ENCODE results near the gene EHMT1.

- TF ChIP-seq, protein P1, sequence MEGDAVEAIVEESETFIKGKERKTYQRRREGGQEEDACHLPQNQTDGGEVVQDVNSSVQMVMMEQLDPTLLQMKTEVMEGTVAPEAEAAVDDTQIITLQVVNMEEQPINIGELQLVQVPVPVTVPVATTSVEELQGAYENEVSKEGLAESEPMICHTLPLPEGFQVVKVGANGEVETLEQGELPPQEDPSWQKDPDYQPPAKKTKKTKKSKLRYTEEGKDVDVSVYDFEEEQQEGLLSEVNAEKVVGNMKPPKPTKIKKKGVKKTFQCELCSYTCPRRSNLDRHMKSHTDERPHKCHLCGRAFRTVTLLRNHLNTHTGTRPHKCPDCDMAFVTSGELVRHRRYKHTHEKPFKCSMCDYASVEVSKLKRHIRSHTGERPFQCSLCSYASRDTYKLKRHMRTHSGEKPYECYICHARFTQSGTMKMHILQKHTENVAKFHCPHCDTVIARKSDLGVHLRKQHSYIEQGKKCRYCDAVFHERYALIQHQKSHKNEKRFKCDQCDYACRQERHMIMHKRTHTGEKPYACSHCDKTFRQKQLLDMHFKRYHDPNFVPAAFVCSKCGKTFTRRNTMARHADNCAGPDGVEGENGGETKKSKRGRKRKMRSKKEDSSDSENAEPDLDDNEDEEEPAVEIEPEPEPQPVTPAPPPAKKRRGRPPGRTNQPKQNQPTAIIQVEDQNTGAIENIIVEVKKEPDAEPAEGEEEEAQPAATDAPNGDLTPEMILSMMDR (IDR thresholded peaks at IDR 0.05): no peak
- TF ChIP-seq POLR2AphosphoS5 (IDR thresholded peaks at IDR 0.05) (no peak), POLR2A (IDR thresholded peaks at IDR 0.05) (no peak)
Observed at GRCh38 chr9:137776306-137776995, 157.6 kb downstream of the EHMT1 start.
